NCI-H1694 treated with DMSO at 0.1 percent for 48 hours (cell line): ENCODE measurements around the gene DENND1A.

Source experiments
- DNase-seq: peaks from one replicate; lab custom pipeline; 2025; lab: John Stamatoyannopoulos, UW

The DENND1A gene

GRCh38 chr9:123686131-123686828, 243.6 kb downstream of the DENND1A start:
- no peak for DNase-seq

- DNase-seq: no peak
Observed at GRCh38 chr9:123685489-123686083, 244.3 kb downstream of the DENND1A start.

- DNase-seq: no peak
Observed at GRCh38 chr9:123684393-123685149, 245.4 kb downstream of the DENND1A start.

GRCh38 chr9:123682746-123683145, 247.2 kb downstream of the DENND1A start:
- no peak for DNase-seq

- no peak for DNase-seq
Observed at GRCh38 chr9:123680352-123680751, 249.6 kb downstream of the DENND1A start.

GRCh38 chr9:123679330-123679987, 250.5 kb downstream of the DENND1A start:
- DNase-seq: no peak

GRCh38 chr9:123678878-123679329, 251.0 kb downstream of the DENND1A start:
- no peak for DNase-seq

GRCh38 chr9:123678038-123678877, 251.7 kb downstream of the DENND1A start:
- DNase-seq: no peak

- DNase-seq: no peak
Observed at GRCh38 chr9:123676869-123677268, 253.1 kb downstream of the DENND1A start.

- no peak for DNase-seq
Observed at GRCh38 chr9:123669346-123669745, 260.6 kb downstream of the DENND1A start.

GRCh38 chr9:123663529-123663928, 266.4 kb downstream of the DENND1A start:
- DNase-seq: no peak

GRCh38 chr9:123662057-123662776, 267.7 kb downstream of the DENND1A start:
- DNase-seq: no peak

- DNase-seq: no peak
Observed at GRCh38 chr9:123660691-123661466, 269.0 kb downstream of the DENND1A start.

GRCh38 chr9:123659358-123659757, 270.6 kb downstream of the DENND1A start:
- DNase-seq: no peak

- DNase-seq: no peak
Observed at GRCh38 chr9:123658792-123659191, 271.1 kb downstream of the DENND1A start.

- no peak for DNase-seq
Observed at GRCh38 chr9:123657941-123658340, 272.0 kb downstream of the DENND1A start.

- no peak for DNase-seq
Observed at GRCh38 chr9:123657099-123657498, 272.8 kb downstream of the DENND1A start.

GRCh38 chr9:123656565-123656964, 273.4 kb downstream of the DENND1A start:
- DNase-seq: no peak

- no peak for DNase-seq
Observed at GRCh38 chr9:123655681-123656423, 274.1 kb downstream of the DENND1A start.
